GM12878 (cell line): Measurements from ENCODE around the gene AGRP. TPM values are rescaled to one million over a fixed set of nuclear protein-coding genes. Genes with fewer than 3 reads are reported as not detected.
A peak's percentile ranks its signal among the peaks of the same experiment; 100 is the strongest.

Experiments
- BCL11A ChIP-seq: IDR thresholded peaks from 2 replicates; pipeline ENCODE4 v1.6.1; 2011; ENCODE audit warnings: low read depth, low read length
- BHLHE40 ChIP-seq, 2 experiments: fragments of 450-650 bp in 1 of 2; IDR thresholded peaks; 2 replicates each; pipeline ENCODE4 v1.6.1; 2011 to 2017; ENCODE audit warnings: low read depth in 2 of 2, borderline replicate concordance in 1 of 2, improper control_type of control experiment in 1 of 2, low read length in 1 of 2, mild to moderate bottlenecking in 1 of 2
- BMI1 ChIP-seq: fragments of 450-650 bp; IDR thresholded peaks from 2 replicates; pipeline ENCODE4 v1.6.1; 2016; ENCODE audit warnings: mild to moderate bottlenecking, moderate library complexity, borderline replicate concordance
- CREM ChIP-seq: IDR thresholded peaks from 2 replicates; pipeline ENCODE4 v1.6.1; 2014; ENCODE audit warnings: antibody characterized with exemption, low read depth
- DPF2 ChIP-seq: fragments of 450-650 bp; IDR thresholded peaks from 2 replicates; pipeline ENCODE4 v1.6.1; 2017; ENCODE audit warnings: mild to moderate bottlenecking
- EP300 ChIP-seq, 2 experiments: fragments of 150-350 bp in 1 of 2; IDR thresholded peaks; 2 replicates each; pipeline ENCODE4 v1.6.1; 2011 to 2012; ENCODE audit warnings: low read depth in 2 of 2, low read length in 2 of 2, borderline replicate concordance in 1 of 2, improper control_type of control experiment in 1 of 2, inconsistent platforms in 1 of 2; ENCODE audit not compliant: control insufficient read depth in 1 of 2
- IKZF1 ChIP-seq: fragments of 450-650 bp; conservative IDR thresholded peaks from 2 replicates; pipeline ENCODE4 v1.6.1; 2017; ENCODE audit warnings: antibody characterized with exemption, mild to moderate bottlenecking
- JUND ChIP-seq: IDR thresholded peaks from 2 replicates; pipeline ENCODE4 v1.6.1; 2012; ENCODE audit warnings: low read depth, mild to moderate bottlenecking, low read length, improper control_type of control experiment, moderate library complexity
- MEF2B ChIP-seq: fragments of 450-650 bp; IDR thresholded peaks from 2 replicates; pipeline ENCODE4 v1.6.1; 2018; ENCODE audit warnings: mild to moderate bottlenecking, moderate library complexity; ENCODE audit not compliant: partially characterized antibody, poor library complexity, severe bottlenecking
- MTA2 ChIP-seq: fragments of 450-650 bp; IDR thresholded peaks from 2 replicates; pipeline ENCODE4 v1.6.1; 2016; ENCODE audit warnings: low read depth, mild to moderate bottlenecking, moderate library complexity
- NR2C2 ChIP-seq: IDR thresholded peaks from 2 replicates; pipeline ENCODE4 v1.6.1; 2011; ENCODE audit warnings: borderline replicate concordance, low read depth; ENCODE audit not compliant: control insufficient read depth, insufficient read length
- PAX5 ChIP-seq: IDR thresholded peaks from 2 replicates; pipeline ENCODE4 v1.6.1; 2011; ENCODE audit warnings: low read depth, low read length, borderline replicate concordance
- RUNX3 ChIP-seq: IDR thresholded peaks from 2 replicates; pipeline ENCODE4 v1.6.1; 2012; ENCODE audit warnings: low read length, inconsistent platforms
- SREBF2 ChIP-seq: IDR thresholded peaks from 2 replicates; pipeline ENCODE4 v1.6.1; 2012; ENCODE audit warnings: mild to moderate bottlenecking, low read length
- STAT3 ChIP-seq: IDR thresholded peaks from 2 replicates; pipeline ENCODE4 v1.6.1; 2011; ENCODE audit warnings: low read depth, low read length, improper control_type of control experiment
- WRNIP1 ChIP-seq: IDR thresholded peaks from 2 replicates; pipeline ENCODE4 v1.6.1; 2011; ENCODE audit warnings: low read depth, low read length, improper control_type of control experiment, borderline replicate concordance
- ZNF207 ChIP-seq: fragments of 450-650 bp; IDR thresholded peaks from 2 replicates; pipeline ENCODE4 v1.6.1; 2014; ENCODE audit warnings: antibody characterized with exemption, mild to moderate bottlenecking, borderline replicate concordance
- polyA plus RNA-seq, 11 experiments: library from polyadenylated mRNA; depleted of rRNA in 4 of 11; unstranded in 6 of 11; stranded (reverse) in 5 of 11; fragments of >200 nt; fragmentation: Nextera tagmentation in 4 of 11; fragmentation: Illumina TruSeq in 1 of 11; extraction: Ambion mirVana in 4 of 11; extraction: Trizol in 1 of 11; gene quantifications; 1 replicate in 1 of 11; 2 replicates in 10 of 11; pipeline versions ENCODE4 v1.2.1 to v1.2.3, GENCODE V29; 2011 to 2016; ENCODE audit warnings: inconsistent platforms in 2 of 11, missing spikeins in 2 of 11, low read depth in 1 of 11
- total RNA-seq, 4 experiments: library from RNA; depleted of rRNA in 3 of 4; stranded (reverse); fragments of >200 nt in 3 of 4; fragmentation: Illumina TruSeq in 1 of 4; extraction: Trizol in 1 of 4; gene quantifications; 2 replicates each; pipeline versions ENCODE4 v1.2.1 to v1.2.3, GENCODE V29; 2013 to 2021
- TF ChIP-seq, protein P1 (sequence below): fragments of 450-650 bp; IDR thresholded peaks from 2 replicates; pipeline ENCODE4 v1.6.1; 2016; ENCODE audit warnings: mild to moderate bottlenecking, moderate library complexity, borderline replicate concordance
- TF ChIP-seq, protein P2 (sequence below): fragments of 450-650 bp; IDR thresholded peaks from 2 replicates; pipeline ENCODE4 v1.6.1; 2017; ENCODE audit warnings: low read depth, mild to moderate bottlenecking, moderate library complexity

Gene AGRP
- total and polyA plus RNA-seq, 10 of the 15 experiments (the other 5 are each of a cell fraction or from before 2014, with no cell fraction given) = 0.16 to 0.75 (median 0.53) TPM; not detected in 6

DNA sequence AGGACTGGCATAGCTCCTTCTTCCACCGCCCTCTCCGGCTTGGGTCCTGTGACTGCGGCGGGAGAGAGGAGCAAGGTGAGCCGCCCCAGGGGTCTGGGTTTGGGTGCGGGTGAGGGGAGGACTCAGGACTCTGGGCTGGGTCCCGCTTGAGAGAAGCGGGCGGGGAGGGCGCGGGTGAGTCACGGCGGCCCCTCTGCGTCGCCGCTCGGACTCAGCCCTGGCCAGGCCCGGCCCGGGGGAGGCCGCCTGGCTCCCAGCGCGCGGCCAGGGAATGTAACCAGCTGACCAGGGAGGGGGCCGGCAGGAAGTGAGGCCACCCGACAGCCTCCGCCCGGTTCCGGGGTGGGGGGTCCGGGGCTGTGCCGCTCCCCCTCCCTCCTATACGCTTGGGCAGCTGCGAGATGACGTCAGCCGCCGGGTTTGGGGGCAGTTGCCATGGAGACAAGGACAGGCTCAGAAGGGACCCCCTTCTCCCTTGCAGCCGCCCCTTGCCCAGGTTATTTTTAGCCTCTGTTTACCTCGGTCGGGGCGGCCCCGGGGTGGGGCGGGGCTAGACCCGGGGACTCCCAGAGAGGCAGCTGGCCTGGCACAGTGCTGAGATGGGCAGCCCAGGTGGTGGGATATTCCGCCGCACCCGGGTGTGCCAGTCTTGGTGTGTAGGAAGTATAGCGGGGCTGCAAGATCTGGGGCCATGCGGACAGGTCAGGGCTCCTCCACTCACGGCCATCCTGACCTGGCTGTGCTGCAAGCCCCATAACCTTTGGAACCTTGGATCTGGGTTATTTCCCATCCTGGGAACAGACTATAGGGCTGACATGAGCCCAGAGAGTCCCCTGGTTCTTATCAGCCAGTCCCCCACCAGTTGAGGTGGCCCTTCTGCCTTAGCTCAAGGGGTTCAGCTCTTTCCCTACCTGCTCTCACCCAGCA lies 46.9 kb upstream of the AGRP start (continued):
- TF ChIP-seq BHLHE40 (IDR thresholded peaks at IDR 0.05; ENCODE audit: borderline replicate concordance in 1 of 2, low read depth in 2 of 2, low read length in 1 of 2) (peak in 1 of 2 experiments; percentile 35; a peak in 1 of 4 replicates), MEF2B (peak; percentile 76), WRNIP1 (no peak), IKZF1 (peak; percentile 67), JUND (peak; percentile 62), BMI1 (peak; percentile 86), DPF2 (peak; percentile 46), SREBF2 (no peak), ZNF207 (no peak), STAT3 (no peak), CREM (peak; percentile 72; the same call in 1 of the 2 replicates), PAX5 (peak; percentile 44; the same call in 1 of the 2 replicates), MTA2 (peak; percentile 22; the same call in 1 of the 2 replicates), RUNX3 (peak; percentile 13; the same call in 1 of the 2 replicates), BCL11A (0 out of 2 replicates have a peak, but pooled peaks have one; percentile 26), EP300 (IDR thresholded peaks at IDR 0.05; ENCODE audit: borderline replicate concordance in 1 of 2, control insufficient read depth in 1 of 2, low read depth in 2 of 2, low read length in 2 of 2) (0 out of 4 replicates have a peak, but pooled peaks of 1 of the 2 experiments have one; percentile 5), NR2C2 (no peak)
- TF ChIP-seq, protein P1, sequence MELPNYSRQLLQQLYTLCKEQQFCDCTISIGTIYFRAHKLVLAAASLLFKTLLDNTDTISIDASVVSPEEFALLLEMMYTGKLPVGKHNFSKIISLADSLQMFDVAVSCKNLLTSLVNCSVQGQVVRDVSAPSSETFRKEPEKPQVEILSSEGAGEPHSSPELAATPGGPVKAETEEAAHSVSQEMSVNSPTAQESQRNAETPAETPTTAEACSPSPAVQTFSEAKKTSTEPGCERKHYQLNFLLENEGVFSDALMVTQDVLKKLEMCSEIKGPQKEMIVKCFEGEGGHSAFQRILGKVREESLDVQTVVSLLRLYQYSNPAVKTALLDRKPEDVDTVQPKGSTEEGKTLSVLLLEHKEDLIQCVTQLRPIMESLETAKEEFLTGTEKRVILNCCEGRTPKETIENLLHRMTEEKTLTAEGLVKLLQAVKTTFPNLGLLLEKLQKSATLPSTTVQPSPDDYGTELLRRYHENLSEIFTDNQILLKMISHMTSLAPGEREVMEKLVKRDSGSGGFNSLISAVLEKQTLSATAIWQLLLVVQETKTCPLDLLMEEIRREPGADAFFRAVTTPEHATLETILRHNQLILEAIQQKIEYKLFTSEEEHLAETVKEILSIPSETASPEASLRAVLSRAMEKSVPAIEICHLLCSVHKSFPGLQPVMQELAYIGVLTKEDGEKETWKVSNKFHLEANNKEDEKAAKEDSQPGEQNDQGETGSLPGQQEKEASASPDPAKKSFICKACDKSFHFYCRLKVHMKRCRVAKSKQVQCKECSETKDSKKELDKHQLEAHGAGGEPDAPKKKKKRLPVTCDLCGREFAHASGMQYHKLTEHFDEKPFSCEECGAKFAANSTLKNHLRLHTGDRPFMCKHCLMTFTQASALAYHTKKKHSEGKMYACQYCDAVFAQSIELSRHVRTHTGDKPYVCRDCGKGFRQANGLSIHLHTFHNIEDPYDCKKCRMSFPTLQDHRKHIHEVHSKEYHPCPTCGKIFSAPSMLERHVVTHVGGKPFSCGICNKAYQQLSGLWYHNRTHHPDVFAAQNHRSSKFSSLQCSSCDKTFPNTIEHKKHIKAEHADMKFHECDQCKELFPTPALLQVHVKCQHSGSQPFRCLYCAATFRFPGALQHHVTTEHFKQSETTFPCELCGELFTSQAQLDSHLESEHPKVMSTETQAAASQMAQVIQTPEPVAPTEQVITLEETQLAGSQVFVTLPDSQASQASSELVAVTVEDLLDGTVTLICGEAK = peak; percentile 57; the same call in 1 of the 2 replicates
- TF ChIP-seq, protein P2, sequence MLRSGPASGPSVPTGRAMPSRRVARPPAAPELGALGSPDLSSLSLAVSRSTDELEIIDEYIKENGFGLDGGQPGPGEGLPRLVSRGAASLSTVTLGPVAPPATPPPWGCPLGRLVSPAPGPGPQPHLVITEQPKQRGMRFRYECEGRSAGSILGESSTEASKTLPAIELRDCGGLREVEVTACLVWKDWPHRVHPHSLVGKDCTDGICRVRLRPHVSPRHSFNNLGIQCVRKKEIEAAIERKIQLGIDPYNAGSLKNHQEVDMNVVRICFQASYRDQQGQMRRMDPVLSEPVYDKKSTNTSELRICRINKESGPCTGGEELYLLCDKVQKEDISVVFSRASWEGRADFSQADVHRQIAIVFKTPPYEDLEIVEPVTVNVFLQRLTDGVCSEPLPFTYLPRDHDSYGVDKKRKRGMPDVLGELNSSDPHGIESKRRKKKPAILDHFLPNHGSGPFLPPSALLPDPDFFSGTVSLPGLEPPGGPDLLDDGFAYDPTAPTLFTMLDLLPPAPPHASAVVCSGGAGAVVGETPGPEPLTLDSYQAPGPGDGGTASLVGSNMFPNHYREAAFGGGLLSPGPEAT = 0 out of 2 replicates have a peak, but pooled peaks have one; percentile 49
- TF ChIP-seq, all 136 proteins: peak for 25
